Mesodermal cell (in vitro differentiated cells): ENCODE data around the gene SLC44A4.
A peak's percentile ranks its signal among the peaks of the same experiment; 100 is the strongest.

Source experiments
- H3K27ac ChIP-seq: 2 replicates; pipeline ENCODE4 v1.7.0; 2013; ENCODE audit warnings: mild to moderate bottlenecking, low read depth, low read length, moderate library complexity; ENCODE audit not compliant: severe bottlenecking
- H3K36me3 ChIP-seq: 2 replicates; pipeline ENCODE4 v1.7.1; 2013; ENCODE audit warnings: mild to moderate bottlenecking, low read length, moderate library complexity; ENCODE audit not compliant: control insufficient read depth, insufficient read depth
- H3K4me1 ChIP-seq: one replicate; pipeline ENCODE4 v1.7.1; 2013; ENCODE audit warnings: mild to moderate bottlenecking, low read length; ENCODE audit not compliant: insufficient read depth, control insufficient read depth, poor library complexity, severe bottlenecking
- H3K4me3 ChIP-seq: 2 replicates; pipeline ENCODE4 v1.7.0; 2013; ENCODE audit warnings: low read length, control low read depth, mild to moderate bottlenecking; ENCODE audit not compliant: insufficient read depth, poor library complexity, severe bottlenecking; ENCODE audit errors: extremely low read depth
- H3K9me3 ChIP-seq: 2 replicates; pipeline ENCODE4 v1.7.1; 2013; ENCODE audit warnings: mild to moderate bottlenecking, low read length, moderate library complexity; ENCODE audit not compliant: control insufficient read depth
- WGBS, 2 experiments: methylation state at CpG; one replicate each; pipeline ENCODE4 v1.1.5; 2013; ENCODE audit warnings: missing lambda C conversion rate in 2 of 2; ENCODE audit not compliant: insufficient coverage in 2 of 2; 5-methylcytosine and 5-hydroxymethylcytosine counted together

SLC44A4 gene

DNA sequence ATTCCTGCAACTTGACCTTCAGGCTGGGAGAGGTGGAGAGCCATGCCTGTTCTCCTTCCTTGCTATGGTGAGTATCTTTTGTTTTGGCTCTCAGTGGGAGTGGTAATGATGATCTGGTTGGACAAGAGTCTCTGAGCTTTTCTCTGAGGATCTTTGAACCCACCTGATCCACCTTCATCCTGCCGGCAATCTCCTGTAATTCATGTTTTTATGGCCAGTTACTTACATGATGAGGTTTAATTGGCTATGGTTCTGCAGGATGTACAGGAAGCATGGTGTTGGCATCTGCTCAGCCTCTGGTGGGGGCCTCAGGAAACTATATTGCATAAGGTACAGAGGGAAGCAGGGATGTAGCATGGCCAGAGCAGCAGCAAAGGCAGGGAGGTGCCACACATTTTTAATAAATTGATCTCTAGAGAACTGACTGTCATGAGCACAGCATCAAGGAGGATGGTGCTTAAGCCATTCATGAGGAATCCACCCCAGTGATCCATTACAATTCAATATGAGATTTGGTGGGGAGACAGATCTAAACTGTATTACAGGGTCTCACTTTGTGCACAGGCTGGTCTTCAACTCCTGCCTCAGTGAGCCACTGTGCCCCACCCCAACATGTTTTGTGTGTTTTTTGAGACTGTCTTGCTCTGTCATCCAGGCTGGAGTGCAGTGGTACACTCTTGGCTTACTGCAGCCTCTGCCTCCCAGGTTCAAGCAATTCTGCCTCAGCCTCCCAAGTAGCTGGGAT, 41.3 kb downstream of the SLC44A4 start:
- H3K27ac ChIP-seq: peak overlapping the region; percentile 8
- peaks cover 57% of the 10 kb centered on the region for H3K36me3 ChIP-seq
- no peaks in the 10 kb centered on the region for H3K9me3 ChIP-seq
- peak overlapping the region; percentile 90 for H3K4me3 ChIP-seq
- peaks cover 3% of the 10 kb centered on the region for H3K4me1 ChIP-seq
- 57 to 80% methylated on average over 1 of the region's 1 CpG for WGBS, 2 experiments

DNA sequence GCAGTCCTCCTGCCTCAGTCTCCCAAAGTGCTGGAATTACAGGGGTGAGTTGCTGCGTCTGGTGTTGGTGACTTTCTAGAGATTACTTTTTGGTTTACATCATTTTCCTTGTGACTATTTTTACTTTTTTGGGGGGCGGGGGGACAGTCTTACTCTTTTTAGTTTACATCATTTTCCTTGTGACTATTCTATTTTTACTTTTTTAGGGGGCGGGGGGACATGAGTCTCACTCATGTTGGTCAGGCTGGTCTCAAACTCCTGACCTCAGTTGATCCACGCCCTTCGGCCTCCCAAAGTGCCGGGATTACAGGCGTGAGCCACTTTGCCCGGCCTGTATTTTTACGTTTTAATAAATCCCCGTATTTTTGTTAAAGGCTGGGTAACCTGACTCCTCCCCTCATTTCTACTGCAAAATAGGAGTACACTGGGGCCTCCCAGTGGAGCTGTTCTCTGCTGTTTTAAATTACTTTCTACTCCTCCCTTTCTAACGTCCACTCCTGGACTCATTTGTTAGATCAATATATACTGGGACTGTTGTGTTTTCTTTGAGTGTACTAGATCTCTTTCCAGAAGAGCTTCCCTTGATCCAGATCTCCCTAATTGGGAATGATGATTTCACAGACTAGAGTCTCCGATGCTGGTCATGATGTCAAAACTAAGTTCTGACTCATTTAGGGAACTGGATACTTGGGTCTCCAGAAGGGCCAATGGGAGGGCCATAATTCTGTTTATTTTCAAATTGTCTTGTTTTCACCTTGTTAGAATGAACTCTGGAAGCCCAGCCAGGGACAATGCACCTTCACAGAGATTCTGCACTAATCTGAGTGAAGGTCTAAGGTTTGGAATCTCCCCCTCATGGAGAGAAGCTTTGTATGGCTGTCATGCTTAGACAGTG, 42.1 kb downstream of the SLC44A4 start:
- WGBS, 2 experiments: 11 to 16% methylated on average over 7 of the region's 12 CpGs
- peak overlapping the region; percentile 66 for H3K27ac ChIP-seq
- no peaks in the 10 kb centered on the region for H3K9me3 ChIP-seq
- peaks cover 57% of the 10 kb centered on the region for H3K36me3 ChIP-seq
- peaks cover 3% of the 10 kb centered on the region for H3K4me1 ChIP-seq
- H3K4me3 ChIP-seq: peak overlapping the region; percentile 90

DNA sequence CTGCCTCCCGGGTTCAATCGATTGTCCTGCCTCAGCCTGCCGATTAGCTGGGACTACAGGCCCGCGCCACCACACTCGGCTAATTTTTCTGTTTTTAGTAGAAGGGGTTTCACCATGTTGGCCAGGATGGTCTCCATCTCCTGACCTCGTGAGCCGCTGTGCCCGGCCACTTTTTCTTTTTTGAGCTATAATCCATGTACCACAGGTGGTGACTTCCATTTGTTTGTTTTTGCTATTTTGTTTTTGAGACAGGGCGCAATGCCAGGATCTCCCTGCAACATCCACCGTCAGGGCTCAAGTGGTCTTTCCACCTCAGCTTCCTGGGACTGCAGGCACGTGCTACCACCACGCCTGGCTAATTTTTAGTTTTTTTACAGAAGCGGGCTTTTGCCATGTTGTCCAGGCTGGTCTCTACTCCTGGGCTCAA, 42.7 kb downstream of the SLC44A4 start:
- H3K4me1 ChIP-seq: peaks cover 4% of the 10 kb centered on the region
- 1 to 2% methylated on average over 8 to 14 of the region's 14 CpGs for WGBS, 2 experiments
- H3K27ac ChIP-seq: peak overlapping the region; percentile 66
- H3K9me3 ChIP-seq: no peaks in the 10 kb centered on the region
- peaks cover 54% of the 10 kb centered on the region for H3K36me3 ChIP-seq
- peak overlapping the region; percentile 90 for H3K4me3 ChIP-seq

DNA sequence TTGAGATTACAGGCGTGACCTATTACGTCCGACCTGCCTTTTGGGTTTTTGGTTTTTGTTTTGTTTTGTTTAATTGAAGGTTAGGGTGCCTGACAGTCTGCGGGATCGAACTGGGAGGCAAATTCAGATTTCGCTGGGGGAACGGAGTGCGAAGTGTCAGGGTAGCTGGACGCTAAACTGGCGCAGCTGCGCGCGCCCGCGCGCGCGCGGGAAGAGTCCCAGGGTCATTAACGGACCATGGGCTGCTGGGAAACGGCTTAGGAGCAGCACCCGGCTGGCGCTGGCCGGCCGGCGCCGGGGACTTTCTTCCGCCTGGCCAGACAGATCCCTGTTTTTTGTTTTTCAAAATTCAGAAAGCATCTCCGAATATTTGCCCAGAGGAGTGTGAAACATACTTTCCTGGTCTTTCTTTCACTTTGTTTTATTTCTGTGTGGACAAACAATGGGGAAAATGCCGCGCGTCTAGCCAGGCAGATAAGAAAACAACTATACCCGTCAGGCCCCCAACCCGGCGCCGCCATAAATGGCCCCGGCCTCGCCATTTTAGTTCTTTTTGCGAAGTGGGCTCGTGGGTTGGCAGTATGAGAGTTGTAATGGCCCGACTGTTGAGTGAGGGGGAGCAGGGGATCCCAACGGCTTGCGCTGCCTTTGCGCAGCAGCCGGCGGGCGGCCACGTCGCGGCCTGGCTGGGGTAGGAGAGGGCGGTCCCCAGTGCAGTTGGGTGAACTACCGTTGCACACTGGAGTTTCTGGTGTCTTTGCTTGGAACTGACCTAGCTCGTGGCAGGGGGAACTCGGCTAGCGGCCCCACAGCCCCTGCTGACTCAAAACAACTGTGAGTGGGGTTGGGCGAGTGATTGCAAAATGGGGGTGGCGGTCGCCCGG, 44.2 kb downstream of the SLC44A4 start:
- H3K9me3 ChIP-seq: no peaks in the 10 kb centered on the region
- H3K36me3 ChIP-seq: peaks cover 40% of the 10 kb centered on the region
- H3K27ac ChIP-seq: peak overlapping the region; percentile 99
- H3K4me1 ChIP-seq: peaks cover 6% of the 10 kb centered on the region
- 1 to 3% methylated on average over 46 to 49 of the region's 59 CpGs for WGBS, 2 experiments
- H3K4me3 ChIP-seq: peak overlapping the region; percentile 90

DNA sequence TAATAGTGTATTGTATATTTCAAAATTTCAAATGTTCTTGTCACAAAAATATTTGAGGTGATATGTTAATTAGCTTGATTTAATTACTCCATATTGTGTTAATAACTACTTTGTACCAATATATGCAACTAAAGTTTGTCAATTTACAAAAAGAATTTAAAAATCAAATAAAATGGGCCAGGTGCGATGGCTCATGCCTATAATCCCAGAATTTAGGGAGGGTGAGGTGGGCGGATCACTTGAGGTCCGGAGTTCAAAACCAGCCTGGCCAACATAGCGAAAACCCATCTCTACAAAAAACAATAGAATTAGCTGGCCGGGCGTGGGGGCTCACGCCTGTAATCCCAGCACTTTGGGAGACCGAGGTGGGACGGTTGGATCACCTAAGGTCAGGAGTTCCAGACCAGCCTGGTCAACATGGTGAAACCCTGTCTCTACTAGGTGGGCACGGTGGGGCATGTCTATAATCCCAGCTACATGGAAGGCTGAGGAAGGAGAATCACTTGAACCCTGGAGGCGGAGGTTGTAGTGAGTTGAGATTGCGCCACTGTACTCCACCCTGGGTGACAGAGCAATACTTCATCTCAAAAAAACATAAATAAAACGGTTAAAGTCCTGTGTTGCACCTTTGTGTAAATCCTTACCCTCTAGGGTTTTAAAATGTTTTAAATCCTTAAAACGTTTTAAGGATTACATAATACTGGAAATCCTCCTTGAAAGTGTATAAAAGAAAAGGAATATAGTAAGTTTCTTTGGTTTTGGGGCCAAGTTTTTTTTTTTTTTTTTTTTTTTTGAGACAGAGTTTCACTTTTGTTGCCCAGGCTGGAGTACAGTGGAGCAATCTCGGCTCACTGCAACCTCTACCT, 47.2 kb downstream of the SLC44A4 start:
- Histone ChIP-seq H3K27ac (no peak overlapping the region), H3K4me3 (no peak overlapping the region), H3K36me3 (peaks cover 10% of the 10 kb centered on the region), H3K4me1 (peaks cover 7% of the 10 kb centered on the region), H3K9me3 (no peaks in the 10 kb centered on the region)
- WGBS, 2 experiments: 93 to 94% methylated on average over 8 to 12 of the region's 15 CpGs

DNA sequence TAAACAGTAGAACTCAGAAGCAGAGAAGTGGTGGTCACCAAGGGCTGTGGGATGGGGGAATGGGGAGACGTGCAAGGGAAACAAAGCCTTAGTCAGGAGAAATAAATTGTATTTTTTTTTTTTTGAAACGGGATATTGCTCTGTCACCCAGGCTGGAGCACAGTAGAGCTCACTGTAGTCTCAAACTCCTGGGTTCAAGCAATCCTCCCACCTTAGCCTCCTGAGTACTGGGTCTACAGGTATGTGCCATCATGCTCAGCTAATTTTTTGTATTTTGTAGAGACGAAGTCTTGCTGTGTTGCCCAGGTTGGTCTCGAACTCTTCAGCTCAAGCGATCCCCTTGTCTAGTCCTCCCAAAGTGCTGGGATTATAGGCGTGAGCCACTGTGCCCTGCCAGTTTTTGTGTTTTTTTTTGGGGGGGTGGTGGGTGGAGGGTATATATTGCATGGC, 47.9 kb downstream of the SLC44A4 start:
- no peak overlapping the region for H3K27ac ChIP-seq
- peaks cover 10% of the 10 kb centered on the region for H3K4me1 ChIP-seq
- peak overlapping the region; percentile 60 for H3K4me3 ChIP-seq
- H3K36me3 ChIP-seq: peaks cover 3% of the 10 kb centered on the region
- no peaks in the 10 kb centered on the region for H3K9me3 ChIP-seq
- 80 to 89% methylated on average over 4 to 6 of the region's 6 CpGs for WGBS, 2 experiments

DNA sequence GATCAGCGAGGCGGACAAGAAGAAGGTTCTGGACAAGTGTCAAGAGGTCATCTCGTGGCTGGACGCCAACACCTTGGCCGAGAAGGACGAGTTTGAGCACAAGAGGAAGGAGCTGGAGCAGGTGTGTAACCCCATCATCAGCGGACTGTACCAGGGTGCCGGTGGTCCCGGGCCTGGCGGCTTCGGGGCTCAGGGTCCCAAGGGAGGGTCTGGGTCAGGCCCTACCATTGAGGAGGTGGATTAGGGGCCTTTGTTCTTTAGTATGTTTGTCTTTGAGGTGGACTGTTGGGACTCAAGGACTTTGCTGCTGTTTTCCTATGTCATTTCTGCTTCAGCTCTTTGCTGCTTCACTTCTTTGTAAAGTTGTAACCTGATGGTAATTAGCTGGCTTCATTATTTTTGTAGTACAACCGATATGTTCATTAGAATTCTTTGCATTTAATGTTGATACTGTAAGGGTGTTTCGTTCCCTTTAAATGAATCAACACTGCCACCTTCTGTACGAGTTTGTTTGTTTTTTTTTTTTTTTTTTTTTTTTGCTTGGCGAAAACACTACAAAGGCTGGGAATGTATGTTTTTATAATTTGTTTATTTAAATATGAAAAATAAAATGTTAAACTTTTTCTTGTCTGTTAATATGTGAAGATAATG, 49.0 kb downstream of the SLC44A4 start:
- H3K4me3 ChIP-seq: peak overlapping the region; percentile 60
- no peaks in the 10 kb centered on the region for H3K36me3 ChIP-seq
- no peak overlapping the region for H3K27ac ChIP-seq
- H3K9me3 ChIP-seq: no peaks in the 10 kb centered on the region
- 43 to 51% methylated on average over 8 to 9 of the region's 15 CpGs for WGBS, 2 experiments
- peaks cover 10% of the 10 kb centered on the region for H3K4me1 ChIP-seq

DNA sequence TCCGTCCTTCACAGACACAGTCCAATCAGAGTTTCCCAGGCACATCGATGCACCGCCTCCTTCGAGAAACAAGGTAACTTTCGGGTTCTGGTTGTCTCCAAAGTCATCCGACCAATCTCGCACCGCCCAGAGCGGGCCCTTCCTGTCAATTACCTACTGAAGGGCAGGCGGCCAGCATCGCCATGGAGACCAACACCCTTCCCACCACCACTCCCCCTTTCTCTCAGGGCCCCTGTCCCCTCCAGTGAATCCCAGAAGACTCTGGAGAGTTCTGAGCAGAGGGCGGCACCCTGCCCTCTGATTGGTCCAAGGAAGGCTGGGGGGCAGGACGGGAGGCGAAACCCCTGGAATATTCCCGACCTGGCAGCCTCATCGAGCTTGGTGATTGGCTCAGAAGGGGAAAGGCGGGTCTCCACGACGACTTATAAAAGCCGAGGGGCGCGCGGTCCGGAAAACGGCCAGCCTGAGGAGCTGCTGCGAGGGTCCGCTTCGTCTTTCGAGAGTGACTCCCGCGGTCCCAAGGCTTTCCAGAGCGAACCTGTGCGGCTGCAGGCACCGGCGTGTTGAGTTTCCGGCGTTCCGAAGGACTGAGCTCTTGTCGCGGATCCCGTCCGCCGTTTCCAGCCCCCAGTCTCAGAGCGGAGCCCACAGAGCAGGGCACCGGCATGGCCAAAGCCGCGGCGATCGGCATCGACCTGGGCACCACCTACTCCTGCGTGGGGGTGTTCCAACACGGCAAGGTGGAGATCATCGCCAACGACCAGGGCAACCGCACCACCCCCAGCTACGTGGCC, 51.3 kb downstream of the SLC44A4 start, which contains the start of gene HSPA1B:
Gene HSPA1B (plus strand): TSS at position 453 of the 794 bp plus-strand sequence. CDS start 213 bp downstream, at position 666.
- 0% methylated on average over 40 of the region's 56 CpGs for WGBS, 2 experiments
- no peaks in the 10 kb centered on the region for H3K36me3 ChIP-seq
- H3K4me1 ChIP-seq: peaks cover 10% of the 10 kb centered on the region
- peak within 1 kb of the TSS; percentile 53 for H3K4me3 ChIP-seq
- peak within 1 kb of the TSS; percentile 94 for H3K27ac ChIP-seq
- no peaks in the 10 kb centered on the region for H3K9me3 ChIP-seq
